ENCODE results near the gene ZNF678.

Gene ZNF678

GRCh38 chr1:227613526-227613925 lies 50.2 kb downstream of the ZNF678 start:
- H3K36me3 ChIP-seq (ENCODE audit: control insufficient read depth in 5 of 5, insufficient read depth in 5 of 5, low read length in 5 of 5): peaks cover 0 to 27% (median 5%) of the 10 kb centered on the region in 5 donors
- no peak overlapping the region for H3K4me3 ChIP-seq (ENCODE audit: low read depth in 1 of 5, low read length in 5 of 5)
- H3K4me1 ChIP-seq (ENCODE audit: control insufficient read depth in 5 of 5, insufficient read depth in 5 of 5, low read length in 5 of 5): no peaks in the 10 kb centered on the region
- no peaks in the 10 kb centered on the region for H3K27me3 ChIP-seq (ENCODE audit: control insufficient read depth in 5 of 5, insufficient read depth in 4 of 5, low read length in 5 of 5)
- H3K9me3 ChIP-seq (ENCODE audit: control insufficient read depth in 5 of 5, low read length in 5 of 5): peaks cover 0 to 26% (median 5%) of the 10 kb centered on the region in 5 donors
- H3K27ac ChIP-seq (ENCODE audit: low read depth, low read length): no peak overlapping the region
- no peak overlapping the region for H3K9ac ChIP-seq (ENCODE audit: low read length in 5 of 5)

GRCh38 chr1:227621211-227621610 lies 57.9 kb downstream of the ZNF678 start:
- H3K9me3 ChIP-seq (ENCODE audit: control insufficient read depth in 5 of 5, low read length in 5 of 5): peaks cover 0 to 32% (median 16%) of the 10 kb centered on the region in 5 donors

GRCh38 chr1:227622739-227623475 lies 59.6 kb downstream of the ZNF678 start:
- Histone ChIP-seq H3K9ac (ENCODE audit: low read length in 5 of 5) (no peak overlapping the region), H3K9me3 (ENCODE audit: control insufficient read depth in 5 of 5, low read length in 5 of 5) (peaks cover 0 to 25% (median 13%) of the 10 kb centered on the region in 5 donors), H3K27ac (ENCODE audit: low read depth, low read length) (no peak overlapping the region), H3K27me3 (ENCODE audit: control insufficient read depth in 5 of 5, insufficient read depth in 4 of 5, low read length in 5 of 5) (no peaks in the 10 kb centered on the region), H3K4me3 (ENCODE audit: low read depth in 1 of 5, low read length in 5 of 5) (no peak overlapping the region), H3K36me3 (ENCODE audit: control insufficient read depth in 5 of 5, insufficient read depth in 5 of 5, low read length in 5 of 5) (peaks cover 0 to 7% (median 0%) of the 10 kb centered on the region in 5 donors), H3K4me1 (ENCODE audit: control insufficient read depth in 5 of 5, insufficient read depth in 5 of 5, low read length in 5 of 5) (no peaks in the 10 kb centered on the region)

More at GRCh38 chr1:227621211-227621610, 57.9 kb downstream of the ZNF678 start:
- H3K36me3 ChIP-seq (ENCODE audit: control insufficient read depth in 5 of 5, insufficient read depth in 5 of 5, low read length in 5 of 5): peaks cover 0 to 8% (median 0%) of the 10 kb centered on the region in 5 donors
- no peaks in the 10 kb centered on the region for H3K4me1 ChIP-seq (ENCODE audit: control insufficient read depth in 5 of 5, insufficient read depth in 5 of 5, low read length in 5 of 5)
- no peak overlapping the region for H3K4me3 ChIP-seq (ENCODE audit: low read depth in 1 of 5, low read length in 5 of 5)
- H3K27ac ChIP-seq (ENCODE audit: low read depth, low read length): no peak overlapping the region
- no peaks in the 10 kb centered on the region for H3K27me3 ChIP-seq (ENCODE audit: control insufficient read depth in 5 of 5, insufficient read depth in 4 of 5, low read length in 5 of 5)
- H3K9ac ChIP-seq (ENCODE audit: low read length in 5 of 5): no peak overlapping the region

GRCh38 chr1:227632325-227632724 lies 69.0 kb downstream of the ZNF678 start:
- Histone ChIP-seq H3K36me3 (ENCODE audit: control insufficient read depth in 5 of 5, insufficient read depth in 5 of 5, low read length in 5 of 5) (no peaks in the 10 kb centered on the region), H3K27ac (ENCODE audit: low read depth, low read length) (no peak overlapping the region), H3K9ac (ENCODE audit: low read length in 5 of 5) (no peak overlapping the region), H3K27me3 (ENCODE audit: control insufficient read depth in 5 of 5, insufficient read depth in 4 of 5, low read length in 5 of 5) (no peaks in the 10 kb centered on the region), H3K4me3 (ENCODE audit: low read depth in 1 of 5, low read length in 5 of 5) (peak overlapping the region in 1 of 5 donors; percentile 16), H3K9me3 (ENCODE audit: control insufficient read depth in 5 of 5, low read length in 5 of 5) (peaks cover 6 to 73% (median 48%) of the 10 kb centered on the region in 5 donors), H3K4me1 (ENCODE audit: control insufficient read depth in 5 of 5, insufficient read depth in 5 of 5, low read length in 5 of 5) (no peaks in the 10 kb centered on the region)

DNA sequence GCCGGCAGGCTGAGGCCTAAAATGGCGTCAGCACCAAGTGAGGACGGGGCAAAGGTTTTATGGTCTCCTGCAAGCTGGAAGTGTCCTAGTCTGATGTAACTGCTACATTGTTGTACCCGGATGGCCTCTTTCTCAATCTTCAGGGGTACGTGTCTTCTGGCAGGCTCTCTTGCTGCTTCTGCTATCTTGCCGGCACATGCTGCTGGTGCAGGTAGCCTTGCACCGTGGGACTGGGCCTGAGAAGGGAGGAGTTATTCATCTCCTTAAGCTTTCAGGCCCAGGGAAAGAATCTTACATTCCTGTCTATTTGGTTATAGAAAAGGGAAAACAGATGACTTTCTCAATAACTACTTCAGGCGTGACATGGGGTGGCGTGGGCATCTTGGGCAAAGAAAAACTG lies 72.2 kb downstream of the ZNF678 start:
- H3K4me1 ChIP-seq (ENCODE audit: control insufficient read depth in 5 of 5, insufficient read depth in 5 of 5, low read length in 5 of 5): no peaks in the 10 kb centered on the region
- no peaks in the 10 kb centered on the region for H3K36me3 ChIP-seq (ENCODE audit: control insufficient read depth in 5 of 5, insufficient read depth in 5 of 5, low read length in 5 of 5)
- no peak overlapping the region for H3K9ac ChIP-seq (ENCODE audit: low read length in 5 of 5)
- peaks cover 15 to 93% (median 76%) of the 10 kb centered on the region in 5 donors for H3K9me3 ChIP-seq (ENCODE audit: control insufficient read depth in 5 of 5, low read length in 5 of 5)
- no peak overlapping the region for H3K27ac ChIP-seq (ENCODE audit: low read depth, low read length)
- peak overlapping the region in 2 of 5 donors; percentile 3 to 38 for H3K4me3 ChIP-seq (ENCODE audit: low read depth in 1 of 5, low read length in 5 of 5)
- no peaks in the 10 kb centered on the region for H3K27me3 ChIP-seq (ENCODE audit: control insufficient read depth in 5 of 5, insufficient read depth in 4 of 5, low read length in 5 of 5)

- peaks cover 20 to 76% (median 23%) of the 10 kb centered on the region in 5 donors for H3K36me3 ChIP-seq (ENCODE audit: control insufficient read depth in 5 of 5, insufficient read depth in 5 of 5, low read length in 5 of 5)
- H3K9ac ChIP-seq (ENCODE audit: low read length in 5 of 5): no peak overlapping the region
- H3K4me3 ChIP-seq (ENCODE audit: low read depth in 1 of 5, low read length in 5 of 5): peak overlapping the region; percentile 26 to 59 (median 50)
- no peaks in the 10 kb centered on the region for H3K4me1 ChIP-seq (ENCODE audit: control insufficient read depth in 5 of 5, insufficient read depth in 5 of 5, low read length in 5 of 5)
- H3K27ac ChIP-seq (ENCODE audit: low read depth, low read length): no peak overlapping the region
- H3K9me3 ChIP-seq (ENCODE audit: control insufficient read depth in 5 of 5, low read length in 5 of 5): peaks cover 77 to 99% (median 90%) of the 10 kb centered on the region in 5 donors
- H3K27me3 ChIP-seq (ENCODE audit: control insufficient read depth in 5 of 5, insufficient read depth in 4 of 5, low read length in 5 of 5): no peaks in the 10 kb centered on the region
These were observed 91.1 kb downstream of the ZNF678 start for GRCh38 chr1:227654431-227654830.

GRCh38 chr1:227654858-227655752 lies 91.7 kb downstream of the ZNF678 start:
- Histone ChIP-seq H3K9ac (ENCODE audit: low read length in 5 of 5) (no peak overlapping the region), H3K4me3 (ENCODE audit: low read depth in 1 of 5, low read length in 5 of 5) (peak overlapping the region; percentile 26 to 59 (median 50)), H3K4me1 (ENCODE audit: control insufficient read depth in 5 of 5, insufficient read depth in 5 of 5, low read length in 5 of 5) (no peaks in the 10 kb centered on the region), H3K27me3 (ENCODE audit: control insufficient read depth in 5 of 5, insufficient read depth in 4 of 5, low read length in 5 of 5) (no peaks in the 10 kb centered on the region), H3K9me3 (ENCODE audit: control insufficient read depth in 5 of 5, low read length in 5 of 5) (peaks cover 78 to 97% (median 89%) of the 10 kb centered on the region in 5 donors), H3K27ac (ENCODE audit: low read depth, low read length) (no peak overlapping the region), H3K36me3 (ENCODE audit: control insufficient read depth in 5 of 5, insufficient read depth in 5 of 5, low read length in 5 of 5) (peaks cover 19 to 76% (median 23%) of the 10 kb centered on the region in 5 donors)

DNA sequence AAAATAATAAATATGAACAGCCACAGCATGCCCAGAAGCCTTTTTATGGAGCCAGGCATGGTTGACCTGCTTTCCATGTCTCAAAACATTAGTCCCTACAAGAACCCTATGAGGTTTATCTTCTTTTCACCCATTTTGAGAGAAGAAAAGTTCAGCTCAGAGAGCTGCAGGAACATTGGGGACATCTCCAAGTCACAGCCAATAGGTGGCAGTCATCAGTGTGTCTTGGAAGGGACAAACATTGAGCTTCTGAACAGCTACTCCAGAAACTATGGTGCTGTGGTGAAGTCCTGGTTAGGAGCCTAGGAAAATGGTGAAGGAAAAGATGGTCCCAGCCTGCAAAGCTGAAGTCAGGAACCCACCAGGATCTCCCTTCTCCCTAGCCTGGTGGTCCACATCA lies 98.1 kb downstream of the ZNF678 start:
- H3K4me3 ChIP-seq (ENCODE audit: low read depth in 1 of 5, low read length in 5 of 5): peak overlapping the region; percentile 6 to 67 (median 40)
- H3K9ac ChIP-seq (ENCODE audit: low read length in 5 of 5): no peak overlapping the region
- peaks cover 85 to 98% (median 92%) of the 10 kb centered on the region in 5 donors for H3K9me3 ChIP-seq (ENCODE audit: control insufficient read depth in 5 of 5, low read length in 5 of 5)
- no peaks in the 10 kb centered on the region for H3K27me3 ChIP-seq (ENCODE audit: control insufficient read depth in 5 of 5, insufficient read depth in 4 of 5, low read length in 5 of 5)
- H3K36me3 ChIP-seq (ENCODE audit: control insufficient read depth in 5 of 5, insufficient read depth in 5 of 5, low read length in 5 of 5): peaks cover 0 to 40% (median 4%) of the 10 kb centered on the region in 5 donors
- H3K4me1 ChIP-seq (ENCODE audit: control insufficient read depth in 5 of 5, insufficient read depth in 5 of 5, low read length in 5 of 5): no peaks in the 10 kb centered on the region
- no peak overlapping the region for H3K27ac ChIP-seq (ENCODE audit: low read depth, low read length)

GRCh38 chr1:227662933-227663332 lies 99.6 kb downstream of the ZNF678 start:
- Histone ChIP-seq H3K36me3 (ENCODE audit: control insufficient read depth in 5 of 5, insufficient read depth in 5 of 5, low read length in 5 of 5) (peaks cover 0 to 26% (median 4%) of the 10 kb centered on the region in 5 donors), H3K9ac (ENCODE audit: low read length in 5 of 5) (no peak overlapping the region), H3K4me3 (ENCODE audit: low read depth in 1 of 5, low read length in 5 of 5) (peak overlapping the region in 4 of 5 donors; percentile 27 to 67 (median 50)), H3K27ac (ENCODE audit: low read depth, low read length) (no peak overlapping the region), H3K4me1 (ENCODE audit: control insufficient read depth in 5 of 5, insufficient read depth in 5 of 5, low read length in 5 of 5) (no peaks in the 10 kb centered on the region), H3K27me3 (ENCODE audit: control insufficient read depth in 5 of 5, insufficient read depth in 4 of 5, low read length in 5 of 5) (no peaks in the 10 kb centered on the region), H3K9me3 (ENCODE audit: control insufficient read depth in 5 of 5, low read length in 5 of 5) (peaks cover 78 to 98% (median 91%) of the 10 kb centered on the region in 5 donors)

Measured in subcutaneous abdominal adipose tissue (tissue), 5 donors.